Endodermal cell (in vitro differentiated cells): ENCODE results near the gene NR2F2. TPM values are rescaled to one million over a fixed set of nuclear protein-coding genes. Genes with fewer than 3 reads are reported as not detected.
A peak's percentile ranks its signal among the peaks of the same experiment; 100 is the strongest.

Experiments
- DNase-seq: peaks from one replicate; pipeline ENCODE4 v3.0.0-alpha.2; 2017
- H3K27ac ChIP-seq: 2 replicates; pipeline ENCODE4 v1.5.1; 2013; ENCODE audit warnings: mild to moderate bottlenecking, low read depth, low read length, moderate library complexity
- H3K27me3 ChIP-seq: 2 replicates; pipeline ENCODE4 v1.6.1; 2013; ENCODE audit warnings: mild to moderate bottlenecking, low read length, moderate library complexity; ENCODE audit not compliant: insufficient read depth, control insufficient read depth, poor library complexity, severe bottlenecking
- H3K36me3 ChIP-seq: 2 replicates; pipeline ENCODE4 v1.7.0; 2013; ENCODE audit warnings: mild to moderate bottlenecking, low read length, moderate library complexity; ENCODE audit not compliant: control insufficient read depth, insufficient read depth
- H3K4me1 ChIP-seq: one replicate; pipeline ENCODE4 v1.7.0; 2013; ENCODE audit warnings: low read length; ENCODE audit not compliant: control insufficient read depth, insufficient read depth
- H3K4me3 ChIP-seq: 2 replicates; pipeline ENCODE4 v1.5.1; 2013; ENCODE audit warnings: mild to moderate bottlenecking, low read length, moderate library complexity
- H3K9ac ChIP-seq: 2 replicates; pipeline ENCODE4 v1.6.1; 2013; ENCODE audit warnings: mild to moderate bottlenecking, low read length, moderate library complexity; ENCODE audit not compliant: poor library complexity, severe bottlenecking; ENCODE audit errors: extremely low read depth
- H3K9me3 ChIP-seq: 2 replicates; pipeline ENCODE4 v1.6.1; 2013; ENCODE audit warnings: mild to moderate bottlenecking, low read length, moderate library complexity; ENCODE audit not compliant: control insufficient read depth
- H3K27ac Mint-ChIP-seq: 2 replicates; pipeline ENCODE4 v1.8.0; 2020; ENCODE audit warnings: mixed read lengths
- H3K27me3 Mint-ChIP-seq: 2 replicates; pipeline ENCODE4 v1.8.0; 2021; ENCODE audit warnings: mild to moderate bottlenecking, mixed read lengths; ENCODE audit not compliant: insufficient read depth
- H3K36me3 Mint-ChIP-seq: 2 replicates; pipeline ENCODE4 v1.8.0; 2020; ENCODE audit warnings: low read depth, mixed read lengths
- H3K4me1 Mint-ChIP-seq: 2 replicates; pipeline ENCODE4 v1.8.0; 2020; ENCODE audit warnings: mixed read lengths
- H3K4me3 Mint-ChIP-seq: 2 replicates; pipeline ENCODE4 v1.8.0; 2020; ENCODE audit warnings: mild to moderate bottlenecking, moderate library complexity, mixed read lengths
- H3K9me3 Mint-ChIP-seq: 2 replicates; pipeline ENCODE4 v1.8.0; 2020; ENCODE audit warnings: mild to moderate bottlenecking, mixed read lengths
- WGBS, 2 experiments: methylation state at CpG; one replicate each; pipeline versions ENCODE4 v1.1.5 to v1.1.7; 2013; ENCODE audit warnings: missing lambda C conversion rate in 2 of 2, mixed read lengths in 1 of 2; ENCODE audit not compliant: insufficient coverage in 1 of 2, insufficient read length in 1 of 2; 5-methylcytosine and 5-hydroxymethylcytosine counted together
- total RNA-seq, 2 donors: library from RNA; stranded (reverse); fragmentation: NEBNext Ultra II Directional in 1 of 2; extraction: Animal tissue kit (Norgen Biotek cat#: 25700) in 1 of 2; gene quantifications; 2 replicates in 1 of 2; 3 replicates in 1 of 2; pipeline ENCODE4 v1.2.1, GENCODE V29; 2021
- TF ChIP-seq, protein P1 (sequence below): fragments of 200-600 bp; sonication (generic); conservative IDR thresholded peaks from 2 replicates; pipeline ENCODE4 v1.5.0; 2021; ENCODE audit warnings: antibody characterized with exemption, mild to moderate bottlenecking

Gene NR2F2
- total RNA-seq, 2 donors from 2014 or later, result 0.73 to 3.3 TPM

DNA sequence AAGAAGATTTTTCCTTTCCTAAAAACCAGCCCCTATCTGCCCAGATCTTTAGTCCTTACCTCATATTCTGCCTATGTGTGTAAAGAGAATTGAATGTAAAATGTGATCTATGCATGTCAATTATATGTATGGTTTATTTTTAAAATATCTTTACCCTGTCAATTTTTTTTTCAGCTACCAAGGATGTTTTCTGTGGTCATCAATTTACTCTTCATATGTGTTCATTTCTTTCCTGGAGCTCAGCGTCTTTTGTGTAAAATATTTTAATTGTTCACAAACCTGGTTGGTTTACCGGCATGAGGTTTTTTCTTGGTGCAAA lies 1.7 kb upstream of the NR2F2 start:
- H3K27me3 Mint-ChIP-seq, result peaks cover 92% of the 10 kb centered on the region
- peaks cover 1% of the 10 kb centered on the region for H3K9me3 Mint-ChIP-seq
- TF ChIP-seq, protein P1, sequence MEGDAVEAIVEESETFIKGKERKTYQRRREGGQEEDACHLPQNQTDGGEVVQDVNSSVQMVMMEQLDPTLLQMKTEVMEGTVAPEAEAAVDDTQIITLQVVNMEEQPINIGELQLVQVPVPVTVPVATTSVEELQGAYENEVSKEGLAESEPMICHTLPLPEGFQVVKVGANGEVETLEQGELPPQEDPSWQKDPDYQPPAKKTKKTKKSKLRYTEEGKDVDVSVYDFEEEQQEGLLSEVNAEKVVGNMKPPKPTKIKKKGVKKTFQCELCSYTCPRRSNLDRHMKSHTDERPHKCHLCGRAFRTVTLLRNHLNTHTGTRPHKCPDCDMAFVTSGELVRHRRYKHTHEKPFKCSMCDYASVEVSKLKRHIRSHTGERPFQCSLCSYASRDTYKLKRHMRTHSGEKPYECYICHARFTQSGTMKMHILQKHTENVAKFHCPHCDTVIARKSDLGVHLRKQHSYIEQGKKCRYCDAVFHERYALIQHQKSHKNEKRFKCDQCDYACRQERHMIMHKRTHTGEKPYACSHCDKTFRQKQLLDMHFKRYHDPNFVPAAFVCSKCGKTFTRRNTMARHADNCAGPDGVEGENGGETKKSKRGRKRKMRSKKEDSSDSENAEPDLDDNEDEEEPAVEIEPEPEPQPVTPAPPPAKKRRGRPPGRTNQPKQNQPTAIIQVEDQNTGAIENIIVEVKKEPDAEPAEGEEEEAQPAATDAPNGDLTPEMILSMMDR, result no peak
- peaks cover 39% of the 10 kb centered on the region for H3K4me1 Mint-ChIP-seq
- DNase-seq, result no peak
- Histone ChIP-seq H3K4me1 (no peaks in the 10 kb centered on the region), H3K4me3 (no peak overlapping the region), H3K9me3 (no peaks in the 10 kb centered on the region), H3K27ac (no peak overlapping the region), H3K9ac (no peak overlapping the region), H3K36me3 (no peaks in the 10 kb centered on the region), H3K27me3 (peaks cover 90% of the 10 kb centered on the region)
- no peak overlapping the region for H3K4me3 Mint-ChIP-seq
- WGBS, 2 experiments, result 9 to 33% methylated on average over 1 to 2 of the region's 2 CpGs
- no peak overlapping the region for H3K27ac Mint-ChIP-seq
- H3K36me3 Mint-ChIP-seq, result no peaks in the 10 kb centered on the region

DNA sequence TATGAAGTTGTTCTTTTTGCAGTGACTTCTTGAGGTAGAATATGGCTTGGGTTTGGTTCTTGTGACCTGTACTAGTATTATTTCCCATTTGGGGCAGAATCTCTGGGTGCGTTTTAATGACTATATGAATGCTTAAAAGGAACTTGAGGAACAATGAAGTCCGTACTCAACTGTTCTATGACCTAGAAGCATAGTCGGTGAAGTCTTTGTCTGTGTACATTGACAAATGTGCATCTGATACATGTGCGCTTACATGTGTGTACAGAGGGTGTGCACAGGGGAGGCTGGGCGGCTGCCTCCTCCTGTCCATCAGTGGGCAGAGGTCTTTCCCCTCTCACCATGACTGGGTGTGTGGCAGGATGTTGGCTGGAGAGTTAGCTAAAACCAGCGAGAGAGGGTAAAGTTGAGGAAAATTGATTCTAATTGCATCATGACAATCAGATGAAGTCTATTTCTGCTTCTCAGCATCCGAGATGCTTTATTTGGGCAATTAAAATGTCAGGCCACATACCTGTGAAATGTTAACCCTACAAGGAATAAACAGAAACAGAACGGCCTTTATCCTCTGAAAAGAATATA lies 1.0 kb upstream of the NR2F2 start:
- H3K9ac ChIP-seq, result no peak overlapping the region
- no peaks in the 10 kb centered on the region for H3K4me1 ChIP-seq
- DNase-seq, result no peak
- Mint-ChIP-seq H3K4me1 (peaks cover 38% of the 10 kb centered on the region), H3K36me3 (no peaks in the 10 kb centered on the region), H3K4me3 (peak overlapping the region; percentile 66), H3K9me3 (peaks cover 1% of the 10 kb centered on the region), H3K27ac (no peak overlapping the region), H3K27me3 (peaks cover 92% of the 10 kb centered on the region)
- TF ChIP-seq, protein P1, result no peak
- H3K9me3 ChIP-seq, result no peaks in the 10 kb centered on the region
- H3K27me3 ChIP-seq, result peaks cover 90% of the 10 kb centered on the region
- H3K4me3 ChIP-seq, result peak overlapping the region; percentile 78
- H3K36me3 ChIP-seq, result no peaks in the 10 kb centered on the region
- H3K27ac ChIP-seq, result no peak overlapping the region
- WGBS, 2 experiments, result 20 to 27% methylated on average over 5 to 7 of the region's 8 CpGs

DNA sequence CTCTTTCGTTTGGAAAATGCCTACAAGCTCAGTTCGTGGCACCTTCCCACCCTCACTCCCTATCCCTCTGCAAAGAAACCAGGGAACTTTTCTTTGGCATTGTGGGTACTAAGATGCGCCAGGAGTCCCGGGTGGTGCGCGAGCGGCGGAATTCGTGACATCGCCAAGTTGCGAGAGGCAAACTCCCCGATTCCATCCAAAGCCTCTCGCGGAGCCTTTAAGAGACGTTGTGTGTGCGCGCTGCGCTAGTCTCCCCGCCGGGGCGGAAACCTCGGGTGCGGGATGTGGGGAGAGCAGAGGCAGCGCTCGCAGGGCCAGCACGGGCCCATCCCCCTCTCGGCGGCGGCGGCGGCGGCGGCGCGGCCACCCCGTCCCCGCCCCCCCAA lies 443 bp upstream of the NR2F2 start:
- no peaks in the 10 kb centered on the region for H3K36me3 ChIP-seq
- no peak for DNase-seq
- peak overlapping the region; percentile 78 for H3K4me3 ChIP-seq
- H3K4me1 ChIP-seq, result no peaks in the 10 kb centered on the region
- H3K27me3 Mint-ChIP-seq, result peaks cover 92% of the 10 kb centered on the region
- no peak overlapping the region for H3K9ac ChIP-seq
- peaks cover 37% of the 10 kb centered on the region for H3K4me1 Mint-ChIP-seq
- H3K36me3 Mint-ChIP-seq, result no peaks in the 10 kb centered on the region
- H3K27ac ChIP-seq, result peak overlapping the region; percentile 56
- H3K27ac Mint-ChIP-seq, result no peak overlapping the region
- peaks cover 90% of the 10 kb centered on the region for H3K27me3 ChIP-seq
- peaks cover 1% of the 10 kb centered on the region for H3K9me3 Mint-ChIP-seq
- H3K4me3 Mint-ChIP-seq, result peak overlapping the region; percentile 66
- no peaks in the 10 kb centered on the region for H3K9me3 ChIP-seq
- TF ChIP-seq, protein P1, result no peak
- WGBS, 2 experiments, result 0% methylated on average over 2 to 21 of the region's 37 CpGs
